HG03521 (cell line): ENCODE results near the gene ZNRF4.

ENCODE experiments used
- ATAC-seq: cut with Tn5 transposase; IDR thresholded peaks from one replicate; pipeline ENCODE4 v1.9.1; 2021; ENCODE audit warnings: mild to moderate bottlenecking, moderate library complexity; ENCODE audit not compliant: unreplicated experiment

Gene ZNRF4

DNA sequence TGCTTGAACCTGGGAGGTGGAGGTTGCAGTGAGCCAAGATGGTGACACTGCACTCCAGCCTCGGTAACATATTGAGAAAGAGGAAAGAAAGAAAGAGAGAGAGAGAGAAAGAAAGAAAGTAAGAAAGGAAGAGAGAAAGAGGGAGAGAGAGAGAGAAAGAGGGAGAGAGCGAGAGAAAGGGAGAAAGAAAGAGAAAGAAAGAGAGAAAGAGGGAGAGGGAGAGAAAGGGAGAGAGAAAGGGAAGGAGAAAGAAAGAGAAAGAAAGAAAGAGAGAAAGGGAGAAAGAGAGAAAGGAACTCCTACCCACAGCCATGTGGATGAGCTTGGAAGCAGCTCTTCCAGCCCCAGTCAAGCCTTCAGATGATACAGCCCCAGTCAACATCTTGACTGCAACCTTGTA, 46.7 kb downstream of the ZNRF4 start:
- no peak for ATAC-seq

- no peak for ATAC-seq
These were observed 48.4 kb downstream of the ZNRF4 start for GRCh38 chr19:5503598-5503997.

DNA sequence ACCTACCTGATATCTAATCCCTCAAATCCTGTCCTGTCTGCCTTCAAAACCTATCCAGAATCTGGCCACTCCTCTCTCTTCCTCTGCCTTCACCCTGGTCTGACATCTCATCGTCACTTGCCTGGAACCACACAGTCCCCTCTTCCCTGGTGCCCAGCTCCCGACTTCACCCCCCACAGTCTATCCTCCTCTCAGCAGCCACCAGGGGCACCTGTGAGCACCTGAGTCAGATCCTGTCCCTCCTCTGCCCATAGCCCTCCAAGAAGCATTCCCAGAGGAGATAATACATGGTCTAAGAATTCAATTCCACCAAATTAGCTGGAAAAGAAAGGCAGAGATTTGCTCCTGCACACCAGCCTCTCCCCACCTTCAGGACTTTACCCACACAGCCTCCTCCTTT, 48.9 kb downstream of the ZNRF4 start:
- ATAC-seq = no peak
